SHP77 (cell line): ENCODE measurements around the gene CARD18.

Experiments used
- DNase-seq, 2 experiments: peaks; one replicate each; lab custom pipeline; 2025; lab: John Stamatoyannopoulos, UW

The CARD18 gene

GRCh38 chr11:105139669-105140068, at the start of gene CARD18:
Gene CARD18, minus strand, starts transcription at chr11:105139769. Its CDS starts 43 bp downstream, at chr11:105139726.
- no peak for DNase-seq

- DNase-seq, result no peak
Measured at GRCh38 chr11:105183987-105184386, 44.4 kb upstream of the CARD18 start.

- DNase-seq, result no peak
Measured at GRCh38 chr11:105183426-105183825, 43.9 kb upstream of the CARD18 start.

- no peak for DNase-seq
Measured at GRCh38 chr11:105181521-105181920, 42.0 kb upstream of the CARD18 start.

- DNase-seq, result peak in 1 of 2 experiments; percentile 9
Measured at GRCh38 chr11:105181100-105181499, 41.5 kb upstream of the CARD18 start.

- DNase-seq, result peak; percentile 29 to 59
Measured at GRCh38 chr11:105179542-105180278, 40.1 kb upstream of the CARD18 start.

GRCh38 chr11:105177658-105178057, 38.1 kb upstream of the CARD18 start:
- DNase-seq, result no peak

GRCh38 chr11:105168457-105168856, 28.9 kb upstream of the CARD18 start:
- no peak for DNase-seq

GRCh38 chr11:105167244-105167643, 27.7 kb upstream of the CARD18 start:
- no peak for DNase-seq

- DNase-seq, result no peak
Measured at GRCh38 chr11:105164208-105164607, 24.6 kb upstream of the CARD18 start.

- DNase-seq, result no peak
Measured at GRCh38 chr11:105162506-105162905, 22.9 kb upstream of the CARD18 start.

- DNase-seq, result no peak
Measured at GRCh38 chr11:105158436-105158835, 18.9 kb upstream of the CARD18 start.

- DNase-seq, result no peak
Measured at GRCh38 chr11:105156720-105157119, 17.2 kb upstream of the CARD18 start.

GRCh38 chr11:105156231-105156630, 16.7 kb upstream of the CARD18 start:
- DNase-seq, result no peak

GRCh38 chr11:105155679-105156078, 16.1 kb upstream of the CARD18 start:
- DNase-seq, result no peak

- DNase-seq, result no peak
Measured at GRCh38 chr11:105153392-105153791, 13.8 kb upstream of the CARD18 start.

- DNase-seq, result peak; percentile 2 to 17
Measured at GRCh38 chr11:105152560-105152959, 13.0 kb upstream of the CARD18 start.

GRCh38 chr11:105152021-105152512, 12.5 kb upstream of the CARD18 start:
- DNase-seq, result no peak

GRCh38 chr11:105149477-105149876, 9.9 kb upstream of the CARD18 start:
- no peak for DNase-seq

- no peak for DNase-seq
Measured at GRCh38 chr11:105148241-105148640, 8.7 kb upstream of the CARD18 start.

GRCh38 chr11:105144887-105145286, 5.3 kb upstream of the CARD18 start:
- no peak for DNase-seq

- no peak for DNase-seq
Measured at GRCh38 chr11:105142167-105142566, 2.6 kb upstream of the CARD18 start.

GRCh38 chr11:105137286-105137685, 2.3 kb downstream of the CARD18 start:
- DNase-seq, result no peak

GRCh38 chr11:105135883-105136282, 3.7 kb downstream of the CARD18 start:
- DNase-seq, result no peak
